Endothelial cell of umbilical vein (primary cell): ENCODE results near the gene ZNF888. TPM values are rescaled to one million over a fixed set of nuclear protein-coding genes. Genes with fewer than 3 reads are reported as not detected.

ENCODE experiments used
- Bru-seq: library from RNA; stranded (reverse); fragments of 400-500 nt; gene quantifications from one replicate; lab custom pipeline; 2021; lab: Mats Ljungman, UMichigan
- BruChase-seq, 2 experiments: library from RNA; stranded (reverse); fragments of 400-500 nt; gene quantifications; one replicate each; lab custom pipeline; 2021; lab: Mats Ljungman, UMichigan
- BruUV-seq: library from RNA; stranded (reverse); fragments of 400-500 nt; replicated peaks from 2 replicates; lab custom pipeline; 2021; lab: Mats Ljungman, UMichigan
- CTCF ChIA-PET: fragments of 300-600, 350-600 bp; sonication (Branson Sonifier 250); formaldehyde crosslinking; loops from one replicate; lab custom pipeline; 2021; ENCODE audit warnings: antibody characterized with exemption, inconsistent platforms; lab: Charles Lee
- POLR2A ChIA-PET: fragments of 300-600, 350-600 bp; sonication (Branson Sonifier 250); formaldehyde crosslinking; loops from one replicate; lab custom pipeline; 2021; ENCODE audit warnings: antibody characterized with exemption, inconsistent platforms; lab: Charles Lee
- DNase-seq: peaks from one replicate; pipeline ENCODE4 v3.0.0-alpha.2; 2011; ENCODE audit warnings: low read depth, low spot score
- FAIRE-seq: peaks from 2 replicates; lab custom pipeline; 2011; peaks lifted over from hg19 to GRCh38; lab: Jason Lieb, UNC
- H2AFZ ChIP-seq: 2 replicates; pipeline ENCODE4 v1.6.0; 2012; ENCODE audit warnings: low read depth, low read length, control low read depth, inconsistent platforms
- H3K27ac ChIP-seq: 2 replicates; pipeline ENCODE4 v1.5.1; 2011; ENCODE audit warnings: low read depth, mild to moderate bottlenecking, control low read depth, low read length, moderate library complexity; ENCODE audit not compliant: insufficient read depth
- H3K27me3 ChIP-seq, 2 experiments: 2 replicates each; pipeline versions ENCODE4 v1.6.0 to v1.6.1; 2011; ENCODE audit warnings: low read length in 2 of 2, mixed read lengths in 1 of 2; ENCODE audit not compliant: control insufficient read depth in 2 of 2, insufficient read depth in 2 of 2
- H3K36me3 ChIP-seq, 2 experiments: 2 replicates in 1 of 2; 3 replicates in 1 of 2; pipeline ENCODE4 v1.5.1; 2011; ENCODE audit warnings: low read length in 2 of 2, mild to moderate bottlenecking in 1 of 2, moderate library complexity in 1 of 2; ENCODE audit not compliant: control insufficient read depth in 2 of 2, insufficient read depth in 2 of 2; ENCODE audit errors: extremely low read depth in 1 of 2
- H3K4me1 ChIP-seq: 3 replicates; pipeline ENCODE4 v1.5.1; 2011; ENCODE audit warnings: mild to moderate bottlenecking, low read length; ENCODE audit not compliant: control insufficient read depth, insufficient read depth; ENCODE audit errors: extremely low read depth
- H3K4me2 ChIP-seq: 2 replicates; pipeline ENCODE4 v1.6.1; 2011; ENCODE audit warnings: low read length, control low read depth, mixed read lengths; ENCODE audit not compliant: insufficient read depth
- H3K4me3 ChIP-seq, 3 experiments: fragments of 200-600 bp in 1 of 3; sonication (generic), shearing (Covaris generic) in 1 of 3; replicated peaks in 1 of 3; 2 replicates each; pipeline ENCODE4 v1.5.1; 2011 to 2016; ENCODE audit warnings: control low read depth in 3 of 3, low read length in 3 of 3, mild to moderate bottlenecking in 2 of 3, inconsistent platforms in 1 of 3, low read depth in 1 of 3, moderate library complexity in 1 of 3; ENCODE audit not compliant: insufficient read depth in 1 of 3
- H3K79me2 ChIP-seq: 2 replicates; pipeline ENCODE4 v1.6.0; 2012; ENCODE audit warnings: low read length, inconsistent platforms; ENCODE audit not compliant: control insufficient read depth, insufficient read depth
- H3K9ac ChIP-seq: replicated peaks from 2 replicates; pipeline ENCODE3; 2011; ENCODE audit warnings: low read length, control low read depth; ENCODE audit not compliant: insufficient read depth; ENCODE audit errors: extremely low read depth
- H3K9me1 ChIP-seq: replicated peaks from 3 replicates; pipeline ENCODE4 v1.6.0; 2011; ENCODE audit warnings: mild to moderate bottlenecking, low read length; ENCODE audit not compliant: control insufficient read depth, insufficient read depth; ENCODE audit errors: extremely low read depth
- H3K9me3 ChIP-seq: replicated peaks from 2 replicates; pipeline ENCODE4 v1.5.1; 2012; ENCODE audit warnings: low read length, inconsistent platforms; ENCODE audit not compliant: control insufficient read depth, insufficient read depth
- H4K20me1 ChIP-seq: replicated peaks from 2 replicates; pipeline ENCODE3; 2011; ENCODE audit warnings: mild to moderate bottlenecking, low read length; ENCODE audit not compliant: control insufficient read depth, insufficient read depth; ENCODE audit errors: extremely low read depth
- EZH2 ChIP-seq: IDR thresholded peaks from 2 replicates; pipeline ENCODE4 v1.6.1; 2012; ENCODE audit warnings: borderline replicate concordance, low read depth, mild to moderate bottlenecking, moderate library complexity, low read length, inconsistent platforms; ENCODE audit not compliant: severe bottlenecking
- FOS ChIP-seq: IDR thresholded peaks from 2 replicates; pipeline ENCODE4 v1.6.1; 2011; ENCODE audit warnings: mild to moderate bottlenecking, low read length, moderate library complexity, borderline replicate concordance; ENCODE audit not compliant: insufficient read depth
- GATA2 ChIP-seq: IDR thresholded peaks from 2 replicates; pipeline ENCODE4 v1.7.0; 2011; ENCODE audit warnings: low read depth, mild to moderate bottlenecking, moderate library complexity, mixed read lengths, low read length; ENCODE audit not compliant: insufficient read length, insufficient read depth
- JUN ChIP-seq: IDR thresholded peaks from 2 replicates; pipeline ENCODE4 v1.6.1; 2011; ENCODE audit warnings: borderline replicate concordance, low read depth; ENCODE audit not compliant: insufficient read length, insufficient read depth
- MYC ChIP-seq: IDR thresholded peaks from one replicate; pipeline ENCODE4 v1.6.1; 2011; ENCODE audit warnings: mild to moderate bottlenecking, low read depth, low read length
- POLR2A ChIP-seq: IDR thresholded peaks from 2 replicates; pipeline ENCODE4 v1.6.1; 2012; ENCODE audit warnings: low read depth, mild to moderate bottlenecking, control low read depth, low read length
- POLR2AphosphoS5 ChIP-seq: IDR thresholded peaks from 2 replicates; pipeline ENCODE4 v1.6.1; 2012; ENCODE audit warnings: low read depth, mild to moderate bottlenecking, control low read depth, low read length, moderate library complexity; ENCODE audit not compliant: insufficient read depth
- dilution Hi-C: fragments of 300-500 bp; cut with MboI; formaldehyde crosslinking; loops from one replicate; pipeline ENCODE4 v1.15.0; 2019; ENCODE audit warnings: low sequenced_read_pairs; ENCODE audit not compliant: extremely low pct_ligation_motif_present
- intact Hi-C: fragments of 100-400 bp; cut with micrococcal nuclease; formaldehyde crosslinking; loops from one replicate; pipeline ENCODE4 v1.10.0; 2022
- long read RNA-seq: library from polyadenylated mRNA; stranded (forward); transcript quantifications from one replicate; pipeline ENCODE4 v2.0.0, GENCODE V29; 2021
- polyA minus RNA-seq, 3 experiments: library from RNA; depleted of rRNA, polyadenylated mRNA; stranded (reverse); fragments of >200 nt; gene quantifications; 1 replicate in 1 of 3; 2 replicates in 2 of 3; pipeline ENCODE4 v1.2.3, GENCODE V29; 2011
- polyA plus RNA-seq, 4 experiments: library from polyadenylated mRNA; depleted of rRNA in 3 of 4; stranded (reverse) in 3 of 4; unstranded in 1 of 4; fragments of >200 nt; gene quantifications; 2 replicates each; pipeline versions ENCODE4 v1.2.1 to v1.2.3, GENCODE V29; 2011 to 2012; ENCODE audit warnings: missing spikeins in 1 of 4
- total RNA-seq: library from RNA; stranded (reverse); gene quantifications from 2 replicates; pipeline ENCODE4 v1.2.3, GENCODE V29; 2021
- TF ChIP-seq, protein P1 (sequence below), 2 donors: IDR thresholded peaks; 1 replicate in 1 of 2; 2 replicates in 1 of 2; pipeline ENCODE4 v1.5.1; 2011; ENCODE audit warnings: low read length in 2 of 2, mild to moderate bottlenecking in 2 of 2, moderate library complexity in 2 of 2, control low read depth in 1 of 2, inconsistent platforms in 1 of 2, low read depth in 1 of 2; ENCODE audit not compliant: insufficient read depth in 1 of 2; ENCODE audit errors: extremely low read depth in 1 of 2
- TF ChIP-seq, protein P2 (sequence below): IDR thresholded peaks from 2 replicates; pipeline ENCODE4 v1.6.1; 2011; ENCODE audit not compliant: insufficient read depth, insufficient read length

Gene ZNF888
- total RNA-seq, result 2.9 and 3.9 TPM in 2 replicates
- 0.56 and 0.72 TPM in 2 replicates for polyA plus RNA-seq
- 0.76 and 0.80 TPM in 2 replicates for polyA plus RNA-seq (2011; cell fraction: cytosol; rRNA removed)
- 2.3 and 3.1 TPM in 2 replicates for polyA plus RNA-seq (2011; cell fraction: nucleus; rRNA removed)
- polyA plus RNA-seq (2012), result 1.3 and 1.4 TPM in 2 replicates
- polyA minus RNA-seq, result 2.2 and 3.6 TPM in 2 replicates
- polyA minus RNA-seq (2011; cell fraction: cytosol; rRNA and poly(A)+ RNA removed), result 3.6 TPM
- 2.3 and 3.8 TPM in 2 replicates for polyA minus RNA-seq (2011; cell fraction: nucleus; rRNA and poly(A)+ RNA removed)
- Bru-seq, nascent RNA, result percentile 65 among the genes with signal in this experiment
- percentile 71 among the genes with signal in this experiment for BruChase-seq, experiment 1, labeled RNA remaining after a 6-hour chase
- percentile 77 among the genes with signal in this experiment for BruChase-seq, experiment 2, labeled RNA remaining after a 2-hour chase
- long read RNA-seq, result 0 reads

DNA sequence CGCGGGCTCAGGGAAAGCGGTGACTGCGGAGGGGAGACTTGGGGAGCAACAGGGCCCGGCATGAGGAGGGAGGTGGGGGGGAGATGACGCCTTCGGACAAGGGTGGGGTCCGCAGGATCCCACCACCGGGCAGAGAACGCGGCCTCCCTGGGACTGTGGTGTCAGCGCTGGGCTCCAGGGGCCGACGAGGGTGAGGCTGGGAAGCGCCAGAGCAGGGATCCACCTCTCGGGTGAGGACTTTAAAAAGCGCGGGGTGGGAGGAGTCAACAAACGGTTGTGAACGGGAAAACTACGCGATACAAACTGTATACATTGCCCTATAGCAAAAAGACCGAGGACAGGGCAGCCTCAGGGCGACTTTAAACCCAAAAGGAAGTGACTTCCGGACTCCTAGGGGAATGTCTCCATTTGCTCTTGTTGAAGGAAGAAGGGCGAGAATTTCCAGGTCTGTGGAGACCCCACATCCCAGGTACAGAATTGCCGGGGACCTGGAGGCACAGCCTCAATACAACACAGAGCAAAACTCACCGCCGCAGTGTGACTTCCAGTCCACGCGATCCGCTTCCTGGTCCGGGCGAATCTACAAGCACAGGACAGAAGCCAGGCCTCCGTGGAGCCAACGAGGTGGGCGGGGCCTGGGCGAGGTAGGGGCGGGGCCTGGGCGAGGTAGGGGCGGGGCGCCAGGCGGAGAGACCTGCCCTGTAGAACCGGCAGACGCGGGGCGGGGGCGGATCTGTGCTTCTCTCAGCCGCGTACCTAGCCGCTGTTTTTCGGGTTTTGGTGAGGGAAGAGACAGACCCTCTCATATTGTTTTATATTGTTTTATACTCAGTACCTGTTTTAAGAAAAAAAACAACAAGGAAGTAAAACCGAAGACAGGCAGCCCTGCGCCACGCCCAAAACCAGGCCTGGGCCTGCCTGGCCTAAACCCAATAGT is at the start of gene ZNF888:
Gene ZNF888, minus strand, starts transcription at position 588 of the 937 bp plus-strand sequence. CDS start 5,555 bp downstream, outside the sequence.
- Histone ChIP-seq H4K20me1 (no peaks in the 10 kb centered on the region), H3K27me3 (no peaks in the 10 kb centered on the region), H3K4me2 (peak within 1 kb of the TSS; percentile 74), H3K9me1 (no peaks in the 10 kb centered on the region), H2AFZ (peak within 1 kb of the TSS; percentile 98), H3K9ac (peak within 1 kb of the TSS; percentile 90), H3K36me3 (no peaks in the 10 kb centered on the region), H3K4me3 (peak within 1 kb of the TSS; percentile 46 to 81 (median 51)), H3K4me1 (no peaks in the 10 kb centered on the region), H3K9me3 (no peaks in the 10 kb centered on the region), H3K27ac (peak within 1 kb of the TSS; percentile 65), H3K79me2 (no peaks in the 10 kb centered on the region)
- ChIA-PET POLR2A (no interaction called here), CTCF (no interaction called here)
- dilution Hi-C loops, result no loop called here
- TF ChIP-seq, protein P1, sequence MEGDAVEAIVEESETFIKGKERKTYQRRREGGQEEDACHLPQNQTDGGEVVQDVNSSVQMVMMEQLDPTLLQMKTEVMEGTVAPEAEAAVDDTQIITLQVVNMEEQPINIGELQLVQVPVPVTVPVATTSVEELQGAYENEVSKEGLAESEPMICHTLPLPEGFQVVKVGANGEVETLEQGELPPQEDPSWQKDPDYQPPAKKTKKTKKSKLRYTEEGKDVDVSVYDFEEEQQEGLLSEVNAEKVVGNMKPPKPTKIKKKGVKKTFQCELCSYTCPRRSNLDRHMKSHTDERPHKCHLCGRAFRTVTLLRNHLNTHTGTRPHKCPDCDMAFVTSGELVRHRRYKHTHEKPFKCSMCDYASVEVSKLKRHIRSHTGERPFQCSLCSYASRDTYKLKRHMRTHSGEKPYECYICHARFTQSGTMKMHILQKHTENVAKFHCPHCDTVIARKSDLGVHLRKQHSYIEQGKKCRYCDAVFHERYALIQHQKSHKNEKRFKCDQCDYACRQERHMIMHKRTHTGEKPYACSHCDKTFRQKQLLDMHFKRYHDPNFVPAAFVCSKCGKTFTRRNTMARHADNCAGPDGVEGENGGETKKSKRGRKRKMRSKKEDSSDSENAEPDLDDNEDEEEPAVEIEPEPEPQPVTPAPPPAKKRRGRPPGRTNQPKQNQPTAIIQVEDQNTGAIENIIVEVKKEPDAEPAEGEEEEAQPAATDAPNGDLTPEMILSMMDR (IDR thresholded peaks at IDR 0.05; ENCODE audit: extremely low read depth in 1 of 2, insufficient read depth in 1 of 2, low read depth in 1 of 2, low read length in 2 of 2), result no peak
- TF ChIP-seq POLR2AphosphoS5 (peak; percentile 77), POLR2A (peak; percentile 77), FOS (no peak), EZH2 (no peak), GATA2 (no peak), MYC (no peak), JUN (no peak)
- TF ChIP-seq, protein P2, sequence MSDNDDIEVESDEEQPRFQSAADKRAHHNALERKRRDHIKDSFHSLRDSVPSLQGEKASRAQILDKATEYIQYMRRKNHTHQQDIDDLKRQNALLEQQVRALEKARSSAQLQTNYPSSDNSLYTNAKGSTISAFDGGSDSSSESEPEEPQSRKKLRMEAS, result no peak
- TSS peak; percentile 86 for BruUV-seq
- DNase-seq (peak; percentile 86), FAIRE-seq (peak; percentile 90)
- intact Hi-C loops, result loop anchor here (1.0 to 10.0 kb wide), 5 partner anchors 19 to 102 kb away; partner anchors contain the start of genes ZNF28, ZNF320, ZNF468 and ZNF816
